H1 (cell line): ENCODE data around the gene SSRP1. TPM values are rescaled to one million over a fixed set of nuclear protein-coding genes. Genes with fewer than 3 reads are reported as not detected.

Experiments
- CEBPB ChIP-seq: IDR thresholded peaks from 2 replicates; pipeline ENCODE4 v1.6.1; 2012; ENCODE audit warnings: low read depth, low read length
- CHD2 ChIP-seq: IDR thresholded peaks from 2 replicates; pipeline ENCODE4 v1.6.1; 2012; ENCODE audit warnings: low read length, improper control_type of control experiment
- EP300 ChIP-seq, 2 experiments: IDR thresholded peaks; 1 replicate in 1 of 2; 2 replicates in 1 of 2; pipeline ENCODE4 v1.6.1; 2011 to 2012; ENCODE audit warnings: low read depth in 2 of 2, low read length in 2 of 2, mild to moderate bottlenecking in 2 of 2, borderline replicate concordance in 1 of 2, inconsistent platforms in 1 of 2, moderate library complexity in 1 of 2
- JUND ChIP-seq: IDR thresholded peaks from 2 replicates; pipeline ENCODE4 v1.6.1; 2011; ENCODE audit warnings: mild to moderate bottlenecking, improper control_type of control experiment, low read length
- KDM4A ChIP-seq: IDR thresholded peaks from one replicate; pipeline ENCODE4 v1.7.1; 2012; ENCODE audit warnings: low read depth, mild to moderate bottlenecking, moderate library complexity, low read length, inconsistent platforms; ENCODE audit not compliant: severe bottlenecking
- POLR2AphosphoS5 ChIP-seq: IDR thresholded peaks from 2 replicates; pipeline ENCODE4 v1.6.1; 2011; ENCODE audit warnings: low read depth, low read length
- RXRA ChIP-seq: IDR thresholded peaks from 2 replicates; pipeline ENCODE4 v1.6.1; 2011; ENCODE audit warnings: low read depth, mild to moderate bottlenecking, low read length, moderate library complexity; ENCODE audit not compliant: insufficient read depth
- polyA plus RNA-seq, 7 experiments: library from polyadenylated mRNA; depleted of rRNA in 3 of 7; stranded (reverse) in 5 of 7; unstranded in 2 of 7; fragments of >200 nt in 5 of 7; fragments of 200-250 nt in 2 of 7; gene quantifications; 1 replicate in 5 of 7; 2 replicates in 1 of 7; 4 replicates in 1 of 7; pipeline versions ENCODE4 v1.2.1 to v1.2.3, GENCODE V29; 2011 to 2013; ENCODE audit warnings: missing spikeins in 2 of 7, mixed read lengths in 2 of 7
- total RNA-seq: library from RNA; stranded (reverse); fragmentation: NEBNext Ultra II Directional; extraction: Animal tissue kit (Norgen Biotek cat#: 25700); gene quantifications from 2 replicates; pipeline ENCODE4 v1.2.1, GENCODE V29; 2021
- TF ChIP-seq, protein P1 (sequence below): IDR thresholded peaks from 2 replicates; pipeline ENCODE4 v1.6.1; 2011; ENCODE audit warnings: low read length, improper control_type of control experiment

SSRP1 gene
- total and polyA plus RNA-seq, 2 of the 8 experiments (the other 6 are each of a cell fraction or from before 2014, with no cell fraction given) = 259 to 281 TPM

GRCh38 chr11:57332694-57333440 lies 2.8 kb downstream of the SSRP1 start (continued):
- TF ChIP-seq RXRA (no peak), CHD2 (no peak), KDM4A (no peak), JUND (no peak), POLR2AphosphoS5 (no peak), CEBPB (no peak), EP300 (IDR thresholded peaks at IDR 0.05; ENCODE audit: borderline replicate concordance in 1 of 2, low read depth in 2 of 2, low read length in 2 of 2) (no peak)
- TF ChIP-seq, protein P1, sequence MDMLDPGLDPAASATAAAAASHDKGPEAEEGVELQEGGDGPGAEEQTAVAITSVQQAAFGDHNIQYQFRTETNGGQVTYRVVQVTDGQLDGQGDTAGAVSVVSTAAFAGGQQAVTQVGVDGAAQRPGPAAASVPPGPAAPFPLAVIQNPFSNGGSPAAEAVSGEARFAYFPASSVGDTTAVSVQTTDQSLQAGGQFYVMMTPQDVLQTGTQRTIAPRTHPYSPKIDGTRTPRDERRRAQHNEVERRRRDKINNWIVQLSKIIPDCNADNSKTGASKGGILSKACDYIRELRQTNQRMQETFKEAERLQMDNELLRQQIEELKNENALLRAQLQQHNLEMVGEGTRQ = no peak
